Fibroblast of skin of left biceps (primary cell): ENCODE measurements around the gene MANEA.
"Not testable (repeated sequence)": the region's sequence is repeated elsewhere in the genome, so short reads cannot be mapped to it uniquely, and the experiment has no call there.

Source experiments
- DNase-seq, 2 experiments: peaks; one replicate each; pipeline ENCODE4 v3.0.0-alpha.2; 2013; ENCODE audit warnings: low read depth in 2 of 2

The MANEA gene, protein sequence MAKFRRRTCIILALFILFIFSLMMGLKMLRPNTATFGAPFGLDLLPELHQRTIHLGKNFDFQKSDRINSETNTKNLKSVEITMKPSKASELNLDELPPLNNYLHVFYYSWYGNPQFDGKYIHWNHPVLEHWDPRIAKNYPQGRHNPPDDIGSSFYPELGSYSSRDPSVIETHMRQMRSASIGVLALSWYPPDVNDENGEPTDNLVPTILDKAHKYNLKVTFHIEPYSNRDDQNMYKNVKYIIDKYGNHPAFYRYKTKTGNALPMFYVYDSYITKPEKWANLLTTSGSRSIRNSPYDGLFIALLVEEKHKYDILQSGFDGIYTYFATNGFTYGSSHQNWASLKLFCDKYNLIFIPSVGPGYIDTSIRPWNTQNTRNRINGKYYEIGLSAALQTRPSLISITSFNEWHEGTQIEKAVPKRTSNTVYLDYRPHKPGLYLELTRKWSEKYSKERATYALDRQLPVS

DNA sequence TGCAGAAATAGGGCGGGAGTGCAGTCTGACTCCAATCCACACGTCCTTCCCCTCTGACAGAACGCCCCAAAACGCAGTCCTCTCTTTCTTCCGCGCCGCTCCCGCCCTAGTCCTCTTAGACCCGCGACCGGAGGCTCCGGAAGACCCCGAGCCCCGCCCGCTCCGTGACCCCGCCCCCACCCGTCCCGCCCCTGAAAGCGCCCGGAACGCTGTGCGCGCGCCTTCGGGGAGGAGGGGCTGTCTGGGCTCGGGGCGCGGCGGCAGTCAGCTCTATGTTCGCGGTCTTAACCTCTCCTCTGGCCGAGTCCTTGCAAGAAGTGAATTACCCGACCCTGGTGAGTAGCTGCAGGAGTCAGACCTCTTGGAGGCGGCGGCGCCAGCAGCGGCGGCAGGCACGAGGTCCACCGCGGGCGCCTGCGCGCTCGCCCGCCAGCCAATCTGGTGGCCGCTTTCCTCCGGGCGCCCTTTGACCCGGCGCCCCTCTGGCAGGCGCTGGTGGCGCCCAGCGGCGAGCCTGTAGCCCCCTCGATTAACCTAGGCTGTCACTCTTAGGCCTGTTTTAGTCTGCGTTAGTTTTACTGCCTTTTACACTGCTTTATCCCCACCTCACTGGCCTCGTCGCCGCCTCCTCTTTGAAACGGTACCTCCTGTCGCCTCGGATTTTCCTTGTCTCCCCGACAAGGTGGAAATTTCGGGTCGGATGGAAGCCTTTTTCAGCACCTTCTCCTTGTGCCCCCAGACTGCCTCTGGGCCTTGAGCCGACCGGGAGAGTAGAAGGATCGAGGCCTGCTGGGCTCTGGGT lies at the start of gene MANEA:
TSS of gene MANEA (plus strand) at position 232 of the 802 bp plus-strand sequence. CDS start 8,905 bp downstream, outside the sequence.
- peak; percentile 47 to 60 for DNase-seq

DNA sequence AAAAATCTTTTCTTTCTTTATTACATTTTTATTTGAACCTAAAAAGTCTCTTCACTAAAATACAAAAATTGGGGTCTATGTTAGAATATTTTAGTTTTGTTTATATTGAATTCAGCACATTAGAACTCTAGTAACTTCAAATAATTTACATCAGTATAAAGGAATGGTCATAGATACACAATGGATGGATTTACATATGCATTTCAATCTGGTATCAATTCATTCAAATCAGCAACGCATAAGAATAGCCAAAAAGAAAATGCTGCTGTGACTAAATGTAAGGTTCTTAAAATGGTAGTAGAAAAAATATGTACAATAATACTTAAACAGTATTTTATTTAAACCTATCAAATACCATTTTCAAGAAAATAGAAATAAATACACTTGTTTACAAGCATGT lies 47.6 kb upstream of the MANEA start:
- DNase-seq, result no peak

DNA sequence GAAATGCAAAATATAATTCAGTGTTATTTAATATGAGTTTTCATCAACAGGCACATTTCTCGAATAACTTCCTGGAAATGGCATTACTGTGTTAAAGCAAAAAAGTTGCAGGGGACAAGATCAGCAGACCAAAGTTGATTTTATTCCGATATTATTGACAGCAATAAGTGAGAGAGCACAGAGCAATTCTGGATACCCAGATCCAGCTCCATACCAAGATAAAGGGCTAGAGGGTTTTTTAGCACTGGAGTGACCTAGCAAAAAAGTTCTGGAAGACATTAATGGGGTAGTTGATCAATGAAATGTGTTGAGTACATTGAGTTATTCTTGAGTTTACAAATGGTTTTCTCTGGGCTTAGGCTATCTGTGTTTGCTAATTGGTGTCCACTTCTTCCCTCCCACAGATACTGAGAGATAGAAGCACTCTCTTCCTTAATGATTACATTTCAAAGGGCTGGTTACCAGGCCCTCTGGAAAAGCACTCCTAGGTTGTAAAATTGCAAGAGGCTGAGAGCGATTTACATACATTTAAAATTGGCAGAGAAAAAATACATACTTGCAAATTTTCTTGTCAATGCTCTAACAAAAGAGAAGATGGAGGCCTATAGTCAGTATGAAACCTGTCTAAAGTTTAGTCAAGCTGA lies 47.0 kb upstream of the MANEA start:
- no peak for DNase-seq

DNA sequence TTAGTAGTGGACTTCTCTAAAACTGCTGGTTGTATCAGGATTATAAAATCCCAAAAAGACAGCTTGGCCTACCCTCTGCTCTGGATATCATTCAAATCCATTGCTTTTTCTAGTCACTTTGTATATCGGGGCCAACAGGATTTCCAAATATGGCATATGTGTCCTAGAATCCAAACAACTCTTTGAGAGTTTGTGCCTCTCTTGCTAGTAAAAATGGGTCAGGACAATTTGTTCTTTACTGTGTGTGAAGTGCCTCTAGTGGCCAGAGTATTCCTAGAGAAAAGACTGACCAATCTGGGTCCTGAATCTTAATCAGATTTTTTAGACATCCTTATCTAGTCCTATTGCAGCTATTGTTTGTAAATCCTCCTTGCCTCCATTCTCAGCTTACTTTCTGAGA lies 33.5 kb upstream of the MANEA start:
- no peak for DNase-seq

DNA sequence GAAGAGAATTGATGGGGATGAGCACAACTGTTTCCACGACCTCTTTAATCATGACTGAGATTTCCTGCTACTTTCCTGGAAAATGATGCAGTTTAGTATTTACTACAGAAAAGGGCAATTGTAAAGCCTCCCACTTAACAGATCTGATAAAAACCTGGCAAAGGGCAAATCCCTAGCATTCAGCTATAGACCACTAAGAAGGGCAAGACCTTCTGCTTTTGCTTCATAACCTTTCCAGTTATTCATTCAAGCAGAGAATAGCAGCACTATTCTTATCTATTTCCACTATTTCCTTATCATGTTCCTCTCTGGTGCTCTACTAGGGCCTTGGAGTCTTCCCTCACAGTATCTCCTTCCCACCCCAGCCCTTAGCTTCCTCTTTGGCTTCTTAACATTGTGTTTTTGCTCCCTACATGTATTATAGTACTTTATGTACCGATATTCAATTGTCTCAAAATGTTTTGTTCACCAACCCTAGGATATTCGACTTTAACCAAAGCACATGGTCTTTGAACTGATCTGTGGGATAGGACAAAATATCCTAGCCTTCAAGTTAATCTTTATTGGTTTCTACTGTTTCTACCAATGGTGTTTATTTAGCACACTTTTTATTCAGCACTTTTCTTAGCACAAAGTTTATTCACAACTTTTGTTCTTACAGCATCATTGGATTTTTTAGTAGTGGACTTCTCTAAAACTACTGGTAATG lies 32.7 kb upstream of the MANEA start:
- DNase-seq, result no peak

DNA sequence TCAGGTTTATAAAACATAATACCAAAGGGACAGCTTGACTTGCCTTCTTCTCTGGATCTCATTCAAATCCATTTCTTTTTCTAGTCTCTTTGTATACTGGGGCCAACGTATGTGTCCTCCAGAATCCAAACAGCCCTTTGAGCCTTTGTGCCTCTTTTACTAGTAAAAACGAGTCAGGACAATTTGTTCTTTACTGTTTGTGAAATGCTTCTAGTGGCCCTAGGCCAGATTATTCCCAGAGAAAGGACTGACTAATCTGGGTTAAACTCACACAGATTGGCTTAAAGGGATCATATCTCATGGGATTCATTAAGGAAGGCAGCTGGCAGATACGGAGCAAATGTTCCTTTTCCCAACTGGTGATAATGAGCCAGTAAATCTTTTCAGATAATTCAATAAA lies 32.1 kb upstream of the MANEA start:
- no peak for DNase-seq

DNA sequence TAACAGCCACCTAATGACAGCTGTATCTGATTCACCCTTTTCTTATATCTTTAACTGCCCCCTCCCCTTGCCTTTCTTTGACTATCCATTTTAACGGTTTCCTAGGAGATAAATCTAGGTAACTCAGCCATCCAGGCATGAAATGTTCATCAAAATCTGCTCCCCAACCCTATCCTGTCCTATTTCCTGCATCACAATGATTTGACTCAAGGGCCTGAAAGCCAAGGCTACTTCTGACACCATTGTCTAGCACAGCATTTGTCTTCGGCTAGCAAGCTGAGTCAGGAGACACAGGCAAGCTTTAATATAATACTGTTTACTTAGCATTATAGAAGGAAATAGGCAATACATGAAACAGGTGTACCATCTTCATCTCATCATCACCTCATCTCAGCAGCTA lies 31.6 kb upstream of the MANEA start:
- no peak for DNase-seq

DNA sequence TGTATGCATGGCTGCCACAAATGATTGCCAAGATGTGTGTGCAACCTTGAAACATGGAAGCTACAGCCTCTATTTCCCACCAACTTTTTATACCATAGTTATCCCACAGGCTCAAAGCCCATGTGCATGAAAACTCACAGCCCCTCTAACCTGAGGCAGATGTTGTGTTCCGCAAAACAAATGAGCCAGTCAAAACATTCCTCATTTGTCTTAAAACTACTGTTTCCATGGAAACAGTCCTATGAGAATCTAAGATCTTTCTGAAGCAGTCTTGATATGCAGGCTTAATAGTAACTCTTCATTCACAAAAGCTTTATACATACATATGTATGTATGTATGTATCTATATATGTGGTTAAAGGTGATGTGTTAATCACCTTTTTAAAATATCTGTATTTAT lies 31.2 kb upstream of the MANEA start:
- DNase-seq, result no peak

DNA sequence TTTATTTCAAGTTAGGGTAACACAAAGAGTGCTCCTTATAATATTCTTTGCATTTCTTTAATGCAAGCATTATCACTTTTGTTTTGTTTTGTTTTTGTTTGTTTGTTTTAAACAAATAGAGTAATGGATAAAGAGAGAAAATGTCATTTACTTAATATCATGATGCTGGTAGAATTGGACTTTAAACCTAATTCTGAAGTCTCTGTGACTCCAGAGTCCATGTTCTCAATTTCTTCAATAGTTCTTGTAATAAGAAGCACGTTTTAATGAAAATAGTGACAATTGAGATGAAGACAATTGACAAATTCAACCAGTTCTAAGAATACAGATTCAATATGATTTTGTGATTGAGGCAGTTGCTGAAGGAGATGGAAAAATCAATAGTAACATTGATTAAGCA lies 30.3 kb upstream of the MANEA start:
- DNase-seq, result no peak

DNA sequence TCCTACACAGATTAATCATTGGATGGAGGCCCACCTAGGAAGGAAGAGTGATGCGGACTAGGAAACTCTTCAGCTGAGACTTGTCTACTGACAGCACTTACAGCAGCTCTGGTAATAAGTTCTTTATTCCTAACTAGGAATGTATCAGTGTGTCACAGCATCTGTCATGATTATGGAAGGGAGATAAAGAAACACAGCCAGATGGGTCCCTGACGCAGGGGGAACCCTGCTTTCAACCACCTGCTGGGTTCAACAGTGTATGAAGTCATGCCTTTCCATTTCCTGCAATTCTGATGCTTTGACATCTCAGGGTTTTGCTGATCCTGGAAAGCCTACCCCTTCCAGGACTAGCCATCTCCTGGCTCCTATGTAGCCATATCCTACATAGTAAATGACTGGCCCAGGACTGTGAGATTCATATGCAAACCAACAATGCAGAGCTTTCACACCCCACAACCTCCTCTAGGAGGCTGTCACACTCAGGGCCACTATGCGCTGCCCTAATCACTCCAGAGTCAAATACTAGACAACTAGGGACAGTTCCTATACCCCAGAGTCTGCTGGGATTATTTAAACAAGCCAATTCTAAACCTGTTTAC lies 29.0 kb upstream of the MANEA start:
- DNase-seq, result no peak

DNA sequence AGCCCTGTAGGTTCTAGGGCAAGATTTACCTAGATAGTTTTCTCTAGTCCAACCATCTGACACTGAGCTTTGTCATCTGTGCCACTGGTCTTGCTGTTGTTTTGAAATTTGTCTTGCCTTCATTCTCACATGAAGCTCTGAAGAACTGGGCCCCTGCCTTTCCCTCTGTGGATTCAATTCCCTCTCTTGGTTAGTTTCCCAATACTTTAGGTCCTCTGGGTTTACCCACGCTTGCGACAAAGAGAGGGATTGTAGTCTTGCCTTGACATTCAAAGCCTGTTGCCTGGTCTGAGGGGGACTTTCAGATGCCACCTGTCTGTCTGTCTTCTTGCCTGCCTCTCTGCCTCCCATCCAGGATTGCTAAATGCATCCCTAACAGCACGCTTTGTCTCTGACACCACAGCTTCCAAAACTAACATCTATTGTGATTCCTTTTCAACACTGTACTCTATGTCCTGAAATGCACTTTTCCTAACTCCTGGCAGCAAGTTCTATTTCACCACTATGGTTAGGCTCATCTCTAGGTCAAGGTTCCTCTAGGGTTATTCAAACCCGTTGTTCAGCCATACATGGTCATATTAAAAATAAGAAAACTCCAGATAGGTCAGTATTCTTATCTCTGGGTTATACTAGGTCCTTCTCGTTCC lies 25.5 kb upstream of the MANEA start:
- no peak for DNase-seq

DNA sequence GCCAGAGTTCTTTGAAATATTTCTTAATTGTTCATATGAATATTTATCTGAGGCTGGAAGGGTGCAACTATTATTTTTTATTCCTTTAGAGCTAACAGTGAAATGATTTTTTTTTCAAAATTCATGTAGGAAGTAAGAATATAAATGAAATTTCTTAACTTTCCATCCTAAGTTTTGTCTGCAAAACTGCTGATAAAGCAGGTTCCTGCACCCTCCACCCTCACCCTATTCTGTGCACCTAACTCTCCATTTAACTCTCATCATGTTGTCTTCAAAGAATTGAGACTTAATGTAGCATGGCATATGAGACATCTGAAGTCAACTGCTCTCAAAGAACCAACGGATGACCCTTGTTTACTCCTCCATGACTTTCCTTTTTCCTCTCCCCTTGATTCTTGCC lies 23.5 kb upstream of the MANEA start:
- no peak for DNase-seq

DNA sequence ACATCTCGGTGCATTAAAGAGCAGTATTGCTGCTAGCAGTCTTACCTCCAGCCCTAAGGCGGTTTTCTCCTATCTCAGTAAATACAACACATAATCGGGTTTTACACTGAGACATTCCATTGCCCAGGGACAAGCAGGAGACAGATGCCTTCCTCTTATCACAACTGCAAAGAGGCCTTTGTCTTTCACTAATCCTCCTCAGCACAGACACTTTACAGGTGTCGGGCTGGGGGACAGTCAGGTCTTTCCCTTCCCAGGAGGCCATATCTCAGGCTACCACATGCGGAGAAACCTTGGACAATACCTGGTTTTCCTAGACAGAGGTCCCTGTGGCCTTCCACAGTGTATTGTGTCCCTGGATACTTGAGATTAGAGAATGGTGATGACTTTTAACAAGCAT lies 16.4 kb upstream of the MANEA start:
- DNase-seq, result not testable (repeated sequence)

DNA sequence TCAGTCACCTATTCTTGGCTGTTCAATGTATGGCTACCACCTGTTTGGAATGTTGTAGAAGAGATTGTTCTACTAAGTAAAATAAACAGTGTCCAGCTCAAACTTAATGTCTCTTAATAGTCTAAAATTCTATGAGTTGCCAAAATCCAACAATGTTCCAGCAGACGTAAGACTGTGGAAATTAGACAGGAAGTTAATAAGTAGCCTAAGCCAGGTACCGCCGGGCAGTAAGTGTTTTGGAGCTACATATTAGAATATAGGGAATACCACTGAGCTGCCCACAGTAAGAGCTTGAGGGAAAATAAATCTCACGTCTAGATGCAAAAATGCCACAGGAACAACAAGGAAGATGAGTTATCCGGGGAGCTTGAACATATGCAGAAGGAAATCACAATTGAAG lies 7.8 kb upstream of the MANEA start:
- DNase-seq, result no peak

DNA sequence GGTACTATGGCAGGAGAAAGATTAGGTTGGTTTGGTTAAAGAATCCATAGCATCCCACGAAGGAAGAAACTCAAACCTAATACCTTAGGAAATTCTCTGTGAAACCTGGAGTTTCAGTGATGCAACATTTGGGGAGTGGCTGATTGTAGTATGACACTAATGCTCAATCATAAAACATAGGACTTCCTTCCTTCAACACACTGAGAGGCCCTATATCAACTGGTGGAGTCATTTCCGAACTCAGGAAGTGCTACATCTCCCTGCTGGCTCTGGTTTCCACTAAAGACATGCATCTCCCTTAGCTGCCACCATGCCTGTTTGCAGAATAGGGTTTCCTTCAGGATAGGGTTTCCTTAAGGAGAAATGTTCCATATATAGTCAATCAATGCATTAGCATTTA lies 5.2 kb upstream of the MANEA start:
- no peak for DNase-seq

DNA sequence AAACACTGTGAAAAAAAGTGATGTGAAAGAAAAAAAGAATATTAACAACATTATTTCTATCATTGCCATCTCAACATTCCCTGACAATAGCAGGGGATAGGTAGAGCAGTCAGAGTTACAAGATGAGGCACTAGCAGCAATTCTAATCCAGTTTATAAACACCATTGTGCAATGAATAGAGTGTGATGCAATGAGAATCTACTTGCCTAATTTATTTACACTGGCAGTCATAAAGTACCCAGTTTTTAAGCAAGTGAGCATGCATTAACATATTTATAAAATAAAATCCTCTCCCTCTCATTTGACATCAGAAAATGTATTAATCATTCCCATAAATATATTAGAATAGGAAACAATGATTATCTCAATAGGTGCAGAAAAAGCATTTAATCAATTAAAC lies 2.5 kb upstream of the MANEA start:
- DNase-seq, result no peak

DNA sequence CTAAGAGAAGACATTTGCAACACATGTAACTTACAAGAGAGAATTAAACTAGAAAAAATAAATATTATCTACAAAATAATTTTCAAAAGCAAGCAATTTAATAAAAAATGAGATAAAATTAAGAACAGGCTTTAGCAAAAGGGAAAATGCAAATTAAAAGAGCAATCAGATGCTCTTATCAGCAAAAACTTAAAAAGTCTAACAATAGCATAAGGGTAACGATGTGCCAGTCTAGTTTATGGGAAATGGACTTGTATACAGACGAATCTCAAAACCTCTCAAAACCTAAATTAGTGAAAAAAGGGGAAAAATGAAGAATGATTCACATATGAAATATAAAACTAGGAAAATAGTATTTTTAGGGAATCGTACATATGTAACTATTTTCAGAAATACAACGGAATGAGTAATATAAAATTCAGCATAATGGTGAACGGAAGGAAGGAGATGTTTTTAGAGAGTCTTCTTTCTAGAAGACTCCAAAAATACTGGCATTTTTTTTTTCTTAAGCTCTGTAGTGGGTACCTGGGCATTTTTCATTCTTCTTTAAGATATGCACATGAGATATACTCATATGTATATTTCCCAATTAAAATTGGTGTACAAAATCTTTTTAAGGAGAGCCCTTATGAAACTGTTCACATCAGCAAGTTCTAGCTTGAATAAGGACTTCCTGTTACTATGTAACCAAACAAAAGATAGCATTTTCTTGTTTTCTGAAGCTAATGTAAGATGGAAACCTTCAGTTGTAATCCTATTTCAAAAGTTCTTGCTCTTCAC lies 927 bp upstream of the MANEA start:
- DNase-seq, result no peak

DNA sequence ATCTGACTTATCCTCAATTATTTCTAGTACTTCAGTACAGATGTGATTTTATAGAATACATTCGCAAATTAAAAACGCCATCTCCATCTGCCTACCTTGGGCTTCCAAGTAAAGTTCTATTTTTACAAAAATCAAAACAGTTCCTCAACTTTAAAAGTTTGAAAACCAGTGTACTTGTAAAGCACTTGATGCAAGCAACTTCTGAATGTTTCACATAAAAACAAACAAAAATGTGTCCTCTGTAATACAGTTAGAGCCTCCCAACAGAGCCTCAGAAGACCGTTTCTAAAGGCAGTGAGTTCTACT lies 384 bp upstream of the MANEA start:
- DNase-seq, result no peak

DNA sequence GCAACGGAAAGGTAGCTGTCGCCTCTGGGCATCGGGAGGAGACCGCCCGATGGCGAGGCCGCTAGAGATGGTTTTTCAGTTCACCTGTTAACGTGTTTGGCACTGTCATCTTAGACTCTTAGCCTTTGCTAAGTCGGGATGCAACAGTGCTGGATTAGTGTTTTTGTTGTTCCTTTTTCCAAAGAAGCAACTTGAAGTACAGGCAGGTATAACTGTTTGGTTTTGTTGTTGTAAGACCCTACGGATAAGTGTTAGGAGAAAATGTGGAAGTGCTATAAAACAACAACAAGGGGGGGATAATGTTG lies 723 bp downstream of the MANEA start:
- no peak for DNase-seq

DNA sequence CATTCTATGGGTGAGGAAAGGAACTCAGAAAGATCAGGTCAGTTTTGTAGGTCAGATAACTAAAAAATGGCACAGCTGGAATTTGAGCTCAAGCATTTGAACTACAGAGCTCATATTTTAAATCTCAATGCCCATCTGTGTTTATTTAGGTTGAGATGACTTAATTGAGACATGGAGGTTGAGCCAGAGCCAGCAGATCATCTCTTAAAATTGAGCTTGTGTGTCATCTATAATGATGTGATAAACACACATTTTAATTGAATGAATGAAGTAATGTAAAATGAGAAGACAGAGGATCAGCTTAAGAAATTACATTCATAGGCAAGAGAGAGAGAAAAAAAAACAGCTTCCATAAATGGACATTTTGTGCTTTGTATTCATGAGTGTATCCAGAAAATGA lies 3.7 kb downstream of the MANEA start:
- DNase-seq, result no peak

DNA sequence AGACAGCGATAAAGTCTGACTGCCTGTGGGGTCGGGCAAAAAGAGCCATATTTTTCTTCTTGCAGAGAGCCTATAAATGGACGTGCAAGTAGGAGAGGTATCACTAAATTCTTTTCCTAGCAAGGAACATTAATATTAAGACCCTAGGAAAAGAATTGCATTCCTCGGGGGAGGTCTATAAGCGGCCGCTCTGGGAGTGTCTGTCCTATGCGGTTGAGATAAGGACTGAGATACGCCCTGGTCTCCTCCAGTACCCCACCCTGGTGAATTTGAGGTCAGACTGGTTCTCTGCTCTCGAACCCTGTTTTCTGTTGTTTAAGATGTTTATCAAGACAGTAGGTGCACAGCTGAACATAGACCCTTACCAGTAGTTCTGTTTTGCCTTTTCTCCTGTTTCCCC lies 6.9 kb downstream of the MANEA start:
- DNase-seq, result not testable (repeated sequence)
